Liver (tissue), 3 donors: ENCODE data around the gene CDK10.

ENCODE experiments used
- CTCF ChIP-seq: fragments of 150-350 bp; IDR thresholded peaks from 2 replicates; pipeline ENCODE4 v1.5.1; 2017; ENCODE audit warnings: improper control_type of control experiment, low read depth, low read length; ENCODE audit not compliant: missing input control
- FOXA1 ChIP-seq: IDR thresholded peaks from 2 replicates; pipeline ENCODE4 v1.6.1; 2016; ENCODE audit warnings: antibody characterized with exemption
- HNF4G ChIP-seq: IDR thresholded peaks from 2 replicates; pipeline ENCODE4 v1.6.1; 2016; ENCODE audit warnings: antibody characterized with exemption
- JUND ChIP-seq, 2 donors: IDR thresholded peaks; 2 replicates each; pipeline ENCODE4 v1.6.1; 2016; ENCODE audit warnings: antibody characterized with exemption in 2 of 2
- MAX ChIP-seq: IDR thresholded peaks from 2 replicates; pipeline ENCODE4 v1.6.1; 2016; ENCODE audit warnings: antibody characterized with exemption
- RAD21 ChIP-seq, 2 donors: IDR thresholded peaks; 2 replicates each; pipeline ENCODE4 v1.6.1; 2016; ENCODE audit warnings: antibody characterized with exemption in 2 of 2, mild to moderate bottlenecking in 2 of 2
- RXRA ChIP-seq, 2 donors: IDR thresholded peaks; 2 replicates each; pipeline ENCODE4 v1.6.1; 2017 to 2018; ENCODE audit warnings: antibody characterized with exemption in 2 of 2, mild to moderate bottlenecking in 1 of 2
- SP1 ChIP-seq: IDR thresholded peaks from 2 replicates; pipeline ENCODE4 v1.6.1; 2018; ENCODE audit warnings: antibody characterized with exemption, mild to moderate bottlenecking
- TAF1 ChIP-seq: conservative IDR thresholded peaks from 2 replicates; pipeline ENCODE4 v1.6.1; 2016; ENCODE audit warnings: antibody characterized with exemption, mild to moderate bottlenecking
- YY1 ChIP-seq: IDR thresholded peaks from 2 replicates; pipeline ENCODE4 v1.6.1; 2016; ENCODE audit warnings: antibody characterized with exemption, mild to moderate bottlenecking
- donor health status: healthy.
- donor health status: healthy.

DNA sequence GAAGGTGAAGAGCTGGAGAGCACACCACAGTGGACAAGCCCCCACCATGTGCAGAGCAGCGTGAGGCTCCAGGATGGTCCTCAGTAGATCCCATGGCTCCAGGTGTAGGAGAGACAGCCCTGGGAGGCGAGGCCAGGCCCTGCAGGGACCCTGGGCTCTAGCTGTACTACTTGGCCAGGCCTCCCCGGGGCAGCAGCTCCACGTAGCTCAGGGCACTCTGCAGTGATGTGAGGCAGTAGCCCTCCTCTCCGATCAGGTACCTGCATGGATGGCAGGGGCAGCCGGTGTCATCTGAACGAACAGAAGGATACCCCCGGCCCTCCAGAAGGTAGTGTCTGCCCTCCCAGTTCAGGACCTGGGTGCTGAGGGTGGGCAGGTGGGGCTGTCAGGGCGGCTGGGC, 21.2 kb downstream of the CDK10 start:
- no peak for TF ChIP-seq RAD21 (IDR thresholded peaks at IDR 0.05)
- no peak for TF ChIP-seq SP1
- no peak for TF ChIP-seq CTCF
- TF ChIP-seq FOXA1, result no peak
- no peak for TF ChIP-seq YY1
- TF ChIP-seq TAF1, result no peak
- no peak for TF ChIP-seq HNF4G
- TF ChIP-seq MAX, result no peak
- TF ChIP-seq JUND (IDR thresholded peaks at IDR 0.05), result no peak
- no peak for TF ChIP-seq RXRA (IDR thresholded peaks at IDR 0.05)
